WTC11 (cell line): ENCODE measurements around the gene RNF146. TPM values are rescaled to one million over a fixed set of nuclear protein-coding genes. Genes with fewer than 3 reads are reported as not detected.

Source experiments
- ELF4 ChIP-seq: sonication (generic); formaldehyde crosslinking; IDR thresholded peaks from 2 replicates; pipeline ENCODE4 v1.8.1; 2022; ENCODE audit warnings: low read depth, mild to moderate bottlenecking, moderate library complexity, missing genetic modification reagents
- ESRRA ChIP-seq: sonication (generic); formaldehyde crosslinking; IDR thresholded peaks from 2 replicates; pipeline ENCODE4 v1.8.1; 2022; ENCODE audit warnings: mild to moderate bottlenecking, missing genetic modification reagents, borderline replicate concordance
- FOXK1 ChIP-seq: sonication (generic); formaldehyde crosslinking; IDR thresholded peaks from 2 replicates; pipeline ENCODE4 v1.8.0; 2022; ENCODE audit warnings: mild to moderate bottlenecking, moderate library complexity, missing genetic modification reagents
- GRHL2 ChIP-seq: fragments of 250-450 bp; sonication (Bioruptor Pico); IDR thresholded peaks from 2 replicates; pipeline ENCODE4 v1.8.0; 2022; ENCODE audit warnings: mild to moderate bottlenecking, moderate library complexity; ENCODE audit not compliant: insufficient replicate concordance, severe bottlenecking
- HMGA2 ChIP-seq: fragments of 250-450 bp; sonication (Bioruptor Pico); IDR thresholded peaks from 2 replicates; pipeline ENCODE4 v1.4.0; 2021; ENCODE audit warnings: mild to moderate bottlenecking, moderate library complexity
- MYBL2 ChIP-seq: sonication (generic); formaldehyde crosslinking; IDR thresholded peaks from 2 replicates; pipeline ENCODE4 v1.8.1; 2023; ENCODE audit warnings: mild to moderate bottlenecking, moderate library complexity, missing genetic modification reagents
- NFYB ChIP-seq: sonication (generic); formaldehyde crosslinking; conservative IDR thresholded peaks from 2 replicates; pipeline ENCODE4 v1.8.0; 2022; ENCODE audit warnings: low read depth, missing genetic modification reagents
- ZNF121 ChIP-seq: sonication (generic); formaldehyde crosslinking; IDR thresholded peaks from 2 replicates; pipeline ENCODE4 v1.8.0; 2023; ENCODE audit warnings: missing genetic modification reagents
- ZNF263 ChIP-seq: sonication (generic); formaldehyde crosslinking; IDR thresholded peaks from 2 replicates; pipeline ENCODE4 v1.8.1; 2022; ENCODE audit warnings: low read depth, mild to moderate bottlenecking, moderate library complexity, missing genetic modification reagents
- ZNF317 ChIP-seq: sonication (generic); formaldehyde crosslinking; IDR thresholded peaks from 2 replicates; pipeline ENCODE4 v1.8.1; 2023; ENCODE audit warnings: low read depth, mild to moderate bottlenecking, moderate library complexity, missing genetic modification reagents, borderline replicate concordance
- total RNA-seq: library from RNA; stranded (reverse); gene quantifications from 3 replicates; pipeline ENCODE4 v1.2.3, GENCODE V29; 2021
- TF ChIP-seq, protein P1 (sequence below): fragments of 250-450 bp; sonication (Bioruptor Pico); IDR thresholded peaks from 2 replicates; pipeline ENCODE4 v1.9.0; 2021; ENCODE audit warnings: mild to moderate bottlenecking, borderline replicate concordance
- TF ChIP-seq, protein P2 (sequence below): sonication (generic); formaldehyde crosslinking; IDR thresholded peaks from 2 replicates; pipeline ENCODE4 v1.8.1; 2023; ENCODE audit warnings: mild to moderate bottlenecking, missing genetic modification reagents, borderline replicate concordance
- TF ChIP-seq, protein P3 (sequence below): sonication (generic); formaldehyde crosslinking; IDR thresholded peaks from 2 replicates; pipeline ENCODE4 v1.8.1; 2022; ENCODE audit warnings: low read depth, mild to moderate bottlenecking, moderate library complexity, missing genetic modification reagents, borderline replicate concordance
- TF ChIP-seq, protein P4 (sequence below): sonication (generic); formaldehyde crosslinking; IDR thresholded peaks from 2 replicates; pipeline ENCODE4 v1.8.0; 2022; ENCODE audit warnings: missing genetic modification reagents
- TF ChIP-seq, protein P5 (sequence below): sonication (generic); formaldehyde crosslinking; IDR thresholded peaks from 2 replicates; pipeline ENCODE4 v1.8.1; 2023; ENCODE audit warnings: mild to moderate bottlenecking, moderate library complexity, missing genetic modification reagents
- TF ChIP-seq, protein P6 (sequence below): fragments of 200-600 bp; IDR thresholded peaks from 2 replicates; pipeline ENCODE4 v1.8.0; 2022; ENCODE audit warnings: antibody characterized with exemption
- TF ChIP-seq, protein P7 (sequence below): sonication (generic); formaldehyde crosslinking; IDR thresholded peaks from 2 replicates; pipeline ENCODE4 v1.8.0; 2022; ENCODE audit warnings: mild to moderate bottlenecking, missing genetic modification reagents
- TF ChIP-seq, protein P8 (sequence below): sonication (generic); formaldehyde crosslinking; IDR thresholded peaks from 2 replicates; pipeline ENCODE4 v1.8.1; 2022; ENCODE audit warnings: mild to moderate bottlenecking, moderate library complexity, missing genetic modification reagents

RNF146 gene
- total RNA-seq, 1 experiment from 2014 or later = 27.3 TPM

DNA sequence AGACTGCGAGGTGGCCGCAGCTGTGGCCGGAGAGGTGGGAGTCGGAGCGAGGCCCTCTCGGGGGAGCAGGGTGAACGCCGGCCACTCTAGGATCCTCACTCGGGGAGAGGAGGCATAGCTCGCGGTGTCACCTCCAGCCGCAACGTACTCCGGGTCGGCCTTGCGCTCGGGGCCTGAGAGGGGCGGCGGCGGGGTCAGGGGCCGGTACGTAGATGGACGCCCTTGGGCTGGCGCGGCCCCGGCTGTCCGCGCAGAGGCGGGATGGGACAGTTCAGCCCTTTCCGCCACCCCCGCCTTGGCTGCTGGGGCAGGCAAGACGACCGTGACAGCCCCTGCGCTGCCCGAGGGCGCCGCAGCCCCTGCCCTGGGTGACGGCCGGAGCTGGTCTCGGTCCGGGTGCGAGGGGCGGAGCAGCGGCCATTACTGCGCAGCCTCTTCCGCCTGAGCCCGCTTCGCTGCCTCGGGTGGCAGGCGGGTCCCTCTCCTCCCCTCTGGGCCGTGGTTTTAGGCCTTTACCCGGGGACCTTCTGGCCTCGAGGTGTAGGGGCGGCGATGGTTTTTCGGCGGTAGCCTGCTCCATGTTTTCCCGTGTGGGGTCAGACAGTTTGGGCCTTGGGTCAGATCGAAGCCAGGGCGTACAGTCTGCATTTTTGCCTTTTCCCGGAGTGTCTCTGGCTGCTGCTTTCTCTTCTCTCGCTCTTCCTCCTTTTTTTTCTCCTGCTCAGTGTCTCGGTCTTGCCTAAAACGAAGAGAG, 405 bp downstream of the RNF146 start (continued):
- TF ChIP-seq, protein P1, sequence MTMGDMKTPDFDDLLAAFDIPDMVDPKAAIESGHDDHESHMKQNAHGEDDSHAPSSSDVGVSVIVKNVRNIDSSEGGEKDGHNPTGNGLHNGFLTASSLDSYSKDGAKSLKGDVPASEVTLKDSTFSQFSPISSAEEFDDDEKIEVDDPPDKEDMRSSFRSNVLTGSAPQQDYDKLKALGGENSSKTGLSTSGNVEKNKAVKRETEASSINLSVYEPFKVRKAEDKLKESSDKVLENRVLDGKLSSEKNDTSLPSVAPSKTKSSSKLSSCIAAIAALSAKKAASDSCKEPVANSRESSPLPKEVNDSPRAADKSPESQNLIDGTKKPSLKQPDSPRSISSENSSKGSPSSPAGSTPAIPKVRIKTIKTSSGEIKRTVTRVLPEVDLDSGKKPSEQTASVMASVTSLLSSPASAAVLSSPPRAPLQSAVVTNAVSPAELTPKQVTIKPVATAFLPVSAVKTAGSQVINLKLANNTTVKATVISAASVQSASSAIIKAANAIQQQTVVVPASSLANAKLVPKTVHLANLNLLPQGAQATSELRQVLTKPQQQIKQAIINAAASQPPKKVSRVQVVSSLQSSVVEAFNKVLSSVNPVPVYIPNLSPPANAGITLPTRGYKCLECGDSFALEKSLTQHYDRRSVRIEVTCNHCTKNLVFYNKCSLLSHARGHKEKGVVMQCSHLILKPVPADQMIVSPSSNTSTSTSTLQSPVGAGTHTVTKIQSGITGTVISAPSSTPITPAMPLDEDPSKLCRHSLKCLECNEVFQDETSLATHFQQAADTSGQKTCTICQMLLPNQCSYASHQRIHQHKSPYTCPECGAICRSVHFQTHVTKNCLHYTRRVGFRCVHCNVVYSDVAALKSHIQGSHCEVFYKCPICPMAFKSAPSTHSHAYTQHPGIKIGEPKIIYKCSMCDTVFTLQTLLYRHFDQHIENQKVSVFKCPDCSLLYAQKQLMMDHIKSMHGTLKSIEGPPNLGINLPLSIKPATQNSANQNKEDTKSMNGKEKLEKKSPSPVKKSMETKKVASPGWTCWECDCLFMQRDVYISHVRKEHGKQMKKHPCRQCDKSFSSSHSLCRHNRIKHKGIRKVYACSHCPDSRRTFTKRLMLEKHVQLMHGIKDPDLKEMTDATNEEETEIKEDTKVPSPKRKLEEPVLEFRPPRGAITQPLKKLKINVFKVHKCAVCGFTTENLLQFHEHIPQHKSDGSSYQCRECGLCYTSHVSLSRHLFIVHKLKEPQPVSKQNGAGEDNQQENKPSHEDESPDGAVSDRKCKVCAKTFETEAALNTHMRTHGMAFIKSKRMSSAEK (CRISPR knock-in tag) = no peak
- TF ChIP-seq, protein P2, sequence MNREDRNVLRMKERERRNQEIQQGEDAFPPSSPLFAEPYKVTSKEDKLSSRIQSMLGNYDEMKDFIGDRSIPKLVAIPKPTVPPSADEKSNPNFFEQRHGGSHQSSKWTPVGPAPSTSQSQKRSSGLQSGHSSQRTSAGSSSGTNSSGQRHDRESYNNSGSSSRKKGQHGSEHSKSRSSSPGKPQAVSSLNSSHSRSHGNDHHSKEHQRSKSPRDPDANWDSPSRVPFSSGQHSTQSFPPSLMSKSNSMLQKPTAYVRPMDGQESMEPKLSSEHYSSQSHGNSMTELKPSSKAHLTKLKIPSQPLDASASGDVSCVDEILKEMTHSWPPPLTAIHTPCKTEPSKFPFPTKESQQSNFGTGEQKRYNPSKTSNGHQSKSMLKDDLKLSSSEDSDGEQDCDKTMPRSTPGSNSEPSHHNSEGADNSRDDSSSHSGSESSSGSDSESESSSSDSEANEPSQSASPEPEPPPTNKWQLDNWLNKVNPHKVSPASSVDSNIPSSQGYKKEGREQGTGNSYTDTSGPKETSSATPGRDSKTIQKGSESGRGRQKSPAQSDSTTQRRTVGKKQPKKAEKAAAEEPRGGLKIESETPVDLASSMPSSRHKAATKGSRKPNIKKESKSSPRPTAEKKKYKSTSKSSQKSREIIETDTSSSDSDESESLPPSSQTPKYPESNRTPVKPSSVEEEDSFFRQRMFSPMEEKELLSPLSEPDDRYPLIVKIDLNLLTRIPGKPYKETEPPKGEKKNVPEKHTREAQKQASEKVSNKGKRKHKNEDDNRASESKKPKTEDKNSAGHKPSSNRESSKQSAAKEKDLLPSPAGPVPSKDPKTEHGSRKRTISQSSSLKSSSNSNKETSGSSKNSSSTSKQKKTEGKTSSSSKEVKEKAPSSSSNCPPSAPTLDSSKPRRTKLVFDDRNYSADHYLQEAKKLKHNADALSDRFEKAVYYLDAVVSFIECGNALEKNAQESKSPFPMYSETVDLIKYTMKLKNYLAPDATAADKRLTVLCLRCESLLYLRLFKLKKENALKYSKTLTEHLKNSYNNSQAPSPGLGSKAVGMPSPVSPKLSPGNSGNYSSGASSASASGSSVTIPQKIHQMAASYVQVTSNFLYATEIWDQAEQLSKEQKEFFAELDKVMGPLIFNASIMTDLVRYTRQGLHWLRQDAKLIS (CRISPR knock-in tag) = no peak
- TF ChIP-seq ELF4 (CRISPR knock-in tag) = no peak
- TF ChIP-seq ZNF263 (CRISPR knock-in tag) = no peak
- no peak for TF ChIP-seq HMGA2 (CRISPR knock-in tag)
- no peak for TF ChIP-seq GRHL2 (CRISPR knock-in tag)
- TF ChIP-seq, protein P3, sequence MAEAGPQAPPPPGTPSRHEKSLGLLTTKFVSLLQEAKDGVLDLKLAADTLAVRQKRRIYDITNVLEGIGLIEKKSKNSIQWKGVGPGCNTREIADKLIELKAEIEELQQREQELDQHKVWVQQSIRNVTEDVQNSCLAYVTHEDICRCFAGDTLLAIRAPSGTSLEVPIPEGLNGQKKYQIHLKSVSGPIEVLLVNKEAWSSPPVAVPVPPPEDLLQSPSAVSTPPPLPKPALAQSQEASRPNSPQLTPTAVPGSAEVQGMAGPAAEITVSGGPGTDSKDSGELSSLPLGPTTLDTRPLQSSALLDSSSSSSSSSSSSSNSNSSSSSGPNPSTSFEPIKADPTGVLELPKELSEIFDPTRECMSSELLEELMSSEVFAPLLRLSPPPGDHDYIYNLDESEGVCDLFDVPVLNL = 0 out of 2 replicates have a peak, but pooled peaks have one; percentile 26
- TF ChIP-seq, protein P4, sequence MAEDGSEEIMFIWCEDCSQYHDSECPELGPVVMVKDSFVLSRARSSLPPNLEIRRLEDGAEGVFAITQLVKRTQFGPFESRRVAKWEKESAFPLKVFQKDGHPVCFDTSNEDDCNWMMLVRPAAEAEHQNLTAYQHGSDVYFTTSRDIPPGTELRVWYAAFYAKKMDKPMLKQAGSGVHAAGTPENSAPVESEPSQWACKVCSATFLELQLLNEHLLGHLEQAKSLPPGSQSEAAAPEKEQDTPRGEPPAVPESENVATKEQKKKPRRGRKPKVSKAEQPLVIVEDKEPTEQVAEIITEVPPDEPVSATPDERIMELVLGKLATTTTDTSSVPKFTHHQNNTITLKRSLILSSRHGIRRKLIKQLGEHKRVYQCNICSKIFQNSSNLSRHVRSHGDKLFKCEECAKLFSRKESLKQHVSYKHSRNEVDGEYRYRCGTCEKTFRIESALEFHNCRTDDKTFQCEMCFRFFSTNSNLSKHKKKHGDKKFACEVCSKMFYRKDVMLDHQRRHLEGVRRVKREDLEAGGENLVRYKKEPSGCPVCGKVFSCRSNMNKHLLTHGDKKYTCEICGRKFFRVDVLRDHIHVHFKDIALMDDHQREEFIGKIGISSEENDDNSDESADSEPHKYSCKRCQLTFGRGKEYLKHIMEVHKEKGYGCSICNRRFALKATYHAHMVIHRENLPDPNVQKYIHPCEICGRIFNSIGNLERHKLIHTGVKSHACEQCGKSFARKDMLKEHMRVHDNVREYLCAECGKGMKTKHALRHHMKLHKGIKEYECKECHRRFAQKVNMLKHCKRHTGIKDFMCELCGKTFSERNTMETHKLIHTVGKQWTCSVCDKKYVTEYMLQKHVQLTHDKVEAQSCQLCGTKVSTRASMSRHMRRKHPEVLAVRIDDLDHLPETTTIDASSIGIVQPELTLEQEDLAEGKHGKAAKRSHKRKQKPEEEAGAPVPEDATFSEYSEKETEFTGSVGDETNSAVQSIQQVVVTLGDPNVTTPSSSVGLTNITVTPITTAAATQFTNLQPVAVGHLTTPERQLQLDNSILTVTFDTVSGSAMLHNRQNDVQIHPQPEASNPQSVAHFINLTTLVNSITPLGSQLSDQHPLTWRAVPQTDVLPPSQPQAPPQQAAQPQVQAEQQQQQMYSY (CRISPR knock-in tag) = no peak
- peak; percentile 18; the same call in 1 of the 2 replicates for TF ChIP-seq FOXK1
- TF ChIP-seq ZNF317 (CRISPR knock-in tag) = no peak
- TF ChIP-seq, protein P5, sequence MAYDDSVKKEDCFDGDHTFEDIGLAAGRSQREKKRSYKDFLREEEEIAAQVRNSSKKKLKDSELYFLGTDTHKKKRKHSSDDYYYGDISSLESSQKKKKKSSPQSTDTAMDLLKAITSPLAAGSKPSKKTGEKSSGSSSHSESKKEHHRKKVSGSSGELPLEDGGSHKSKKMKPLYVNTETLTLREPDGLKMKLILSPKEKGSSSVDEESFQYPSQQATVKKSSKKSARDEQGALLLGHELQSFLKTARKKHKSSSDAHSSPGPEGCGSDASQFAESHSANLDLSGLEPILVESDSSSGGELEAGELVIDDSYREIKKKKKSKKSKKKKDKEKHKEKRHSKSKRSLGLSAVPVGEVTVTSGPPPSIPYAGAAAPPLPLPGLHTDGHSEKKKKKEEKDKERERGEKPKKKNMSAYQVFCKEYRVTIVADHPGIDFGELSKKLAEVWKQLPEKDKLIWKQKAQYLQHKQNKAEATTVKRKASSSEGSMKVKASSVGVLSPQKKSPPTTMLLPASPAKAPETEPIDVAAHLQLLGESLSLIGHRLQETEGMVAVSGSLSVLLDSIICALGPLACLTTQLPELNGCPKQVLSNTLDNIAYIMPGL = peak; percentile 86
- no peak for TF ChIP-seq ZNF121
- TF ChIP-seq NFYB (CRISPR knock-in tag) = 0 out of 2 replicates have a peak, but pooled peaks have one; percentile 13
- TF ChIP-seq MYBL2 (CRISPR knock-in tag) = no peak; the same call in none of the 2 replicates
- TF ChIP-seq, protein P6, sequence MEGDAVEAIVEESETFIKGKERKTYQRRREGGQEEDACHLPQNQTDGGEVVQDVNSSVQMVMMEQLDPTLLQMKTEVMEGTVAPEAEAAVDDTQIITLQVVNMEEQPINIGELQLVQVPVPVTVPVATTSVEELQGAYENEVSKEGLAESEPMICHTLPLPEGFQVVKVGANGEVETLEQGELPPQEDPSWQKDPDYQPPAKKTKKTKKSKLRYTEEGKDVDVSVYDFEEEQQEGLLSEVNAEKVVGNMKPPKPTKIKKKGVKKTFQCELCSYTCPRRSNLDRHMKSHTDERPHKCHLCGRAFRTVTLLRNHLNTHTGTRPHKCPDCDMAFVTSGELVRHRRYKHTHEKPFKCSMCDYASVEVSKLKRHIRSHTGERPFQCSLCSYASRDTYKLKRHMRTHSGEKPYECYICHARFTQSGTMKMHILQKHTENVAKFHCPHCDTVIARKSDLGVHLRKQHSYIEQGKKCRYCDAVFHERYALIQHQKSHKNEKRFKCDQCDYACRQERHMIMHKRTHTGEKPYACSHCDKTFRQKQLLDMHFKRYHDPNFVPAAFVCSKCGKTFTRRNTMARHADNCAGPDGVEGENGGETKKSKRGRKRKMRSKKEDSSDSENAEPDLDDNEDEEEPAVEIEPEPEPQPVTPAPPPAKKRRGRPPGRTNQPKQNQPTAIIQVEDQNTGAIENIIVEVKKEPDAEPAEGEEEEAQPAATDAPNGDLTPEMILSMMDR = no peak
- TF ChIP-seq, protein P7, sequence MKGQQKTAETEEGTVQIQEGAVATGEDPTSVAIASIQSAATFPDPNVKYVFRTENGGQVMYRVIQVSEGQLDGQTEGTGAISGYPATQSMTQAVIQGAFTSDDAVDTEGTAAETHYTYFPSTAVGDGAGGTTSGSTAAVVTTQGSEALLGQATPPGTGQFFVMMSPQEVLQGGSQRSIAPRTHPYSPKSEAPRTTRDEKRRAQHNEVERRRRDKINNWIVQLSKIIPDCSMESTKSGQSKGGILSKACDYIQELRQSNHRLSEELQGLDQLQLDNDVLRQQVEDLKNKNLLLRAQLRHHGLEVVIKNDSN (CRISPR knock-in tag) = no peak; the same call in 1 of the 2 replicates
- TF ChIP-seq ESRRA = peak; percentile 30; the same call in 1 of the 2 replicates
- TF ChIP-seq, protein P8, sequence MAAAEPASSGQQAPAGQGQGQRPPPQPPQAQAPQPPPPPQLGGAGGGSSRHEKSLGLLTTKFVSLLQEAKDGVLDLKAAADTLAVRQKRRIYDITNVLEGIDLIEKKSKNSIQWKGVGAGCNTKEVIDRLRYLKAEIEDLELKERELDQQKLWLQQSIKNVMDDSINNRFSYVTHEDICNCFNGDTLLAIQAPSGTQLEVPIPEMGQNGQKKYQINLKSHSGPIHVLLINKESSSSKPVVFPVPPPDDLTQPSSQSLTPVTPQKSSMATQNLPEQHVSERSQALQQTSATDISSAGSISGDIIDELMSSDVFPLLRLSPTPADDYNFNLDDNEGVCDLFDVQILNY (CRISPR knock-in tag) = no peak
